ENCODE results near the gene PLN. TPM values are rescaled to one million over a fixed set of nuclear protein-coding genes. Genes with fewer than 3 reads are reported as not detected.

PLN gene
- total and polyA plus RNA-seq, 10 of the 15 experiments (the other 5 are each of a cell fraction or from before 2014, with no cell fraction given) = 0.16 to 0.44 TPM; not detected in 8

- in situ Hi-C loops (cut with MboI) = no loop called here
- no peak for FAIRE-seq
- WGBS (ENCODE audit: insufficient coverage, insufficient replicate concordance, low lambda C conversion rate, missing lambda C conversion rate) = 64% methylated on average over 2 of the region's 2 CpGs
These were observed 23.4 kb upstream of the PLN start for GRCh38 chr6:118524686-118525085.

More at GRCh38 chr6:118524686-118525085, 23.4 kb upstream of the PLN start:
- intact Hi-C loops (cut with micrococcal nuclease; ENCODE audit: unreplicated experiment) = no loop called here
- no peak overlapping the region for H3K27ac ChIP-seq (ENCODE audit: control insufficient read depth, insufficient read depth)
- CTCF ChIA-PET = no interaction called here
- no peaks in the 10 kb centered on the region for H3K4me1 ChIP-seq (ENCODE audit: control insufficient read depth, insufficient read depth, low read length)
- H3K9me3 ChIP-seq (replicated peaks; ENCODE audit: control insufficient read depth, insufficient read depth, low read length) = no peaks in the 10 kb centered on the region
- H3K27me3 ChIP-seq (replicated peaks in 1 of 2; ENCODE audit: control insufficient read depth in 2 of 2, insufficient read depth in 2 of 2, low read length in 1 of 2) = no peaks in the 10 kb centered on the region
- TF ChIP-seq NFXL1 (IDR thresholded peaks at IDR 0.05; ENCODE audit: borderline replicate concordance) (no peak), MYB (IDR thresholded peaks at IDR 0.05; ENCODE audit: borderline replicate concordance, low read depth, low read length) (no peak), CHD1 (IDR thresholded peaks at IDR 0.05; ENCODE audit: low read depth, low read length) (no peak), POU2F2 (IDR thresholded peaks at IDR 0.05; ENCODE audit: borderline replicate concordance, low read depth, low read length) (no peak), EGR1 (IDR thresholded peaks at IDR 0.05; ENCODE audit: borderline replicate concordance in 1 of 2, low read depth in 2 of 2, low read length in 2 of 2) (no peak), NKRF (conservative IDR thresholded peaks at IDR 0.05) (no peak)
- SMC1A ChIA-PET (ENCODE audit: uncharacterized antibody, unreplicated experiment) = no interaction called here
- no peaks in the 10 kb centered on the region for H3K79me2 ChIP-seq (ENCODE audit: control insufficient read depth, insufficient read depth, low read length)
- H2AFZ ChIP-seq (ENCODE audit: control insufficient read depth, low read depth, low read length) = no peak overlapping the region
- POLR2A ChIA-PET = no interaction called here
- DNase-seq (ENCODE audit: low read depth, low spot score) (no peak), ATAC-seq (no peak; the same call in 2 of the 3 replicates)
- RAD21 ChIA-PET (ENCODE audit: unreplicated experiment) = no interaction called here
- BruUV-seq (replicated peaks) = no TSS peak
- peaks cover 0 to 3% of the 10 kb centered on the region in 2 experiments; a peak in 1 of 4 replicates for H3K36me3 ChIP-seq (ENCODE audit: control insufficient read depth in 2 of 2, insufficient read depth in 2 of 2, low read length in 1 of 2)
- no peak overlapping the region for H3K4me3 ChIP-seq
- H3K4me2 ChIP-seq (ENCODE audit: control insufficient read depth, insufficient read depth) = no peak overlapping the region
- no peaks in the 10 kb centered on the region for H4K20me1 ChIP-seq (ENCODE audit: control insufficient read depth, insufficient read depth)
- H3K9ac ChIP-seq (ENCODE audit: control insufficient read depth, insufficient read depth, low read length) = no peak overlapping the region

Measured in GM12878 (cell line).